HepG2 (cell line): Measurements from ENCODE around the gene BAZ2A. TPM values are rescaled to one million over a fixed set of nuclear protein-coding genes. Genes with fewer than 3 reads are reported as not detected.

Experiments
- CAMTA2 ChIP-seq: sonication (generic); formaldehyde crosslinking; IDR thresholded peaks from 2 replicates; pipeline ENCODE4 v1.4.0; 2020; ENCODE audit warnings: mild to moderate bottlenecking, missing genetic modification reagents, borderline replicate concordance
- CREM ChIP-seq, 2 experiments: sonication (generic) in 1 of 2; formaldehyde crosslinking in 1 of 2; IDR thresholded peaks; 2 replicates each; pipeline versions ENCODE4 v1.4.0 to v1.6.1; 2016 to 2020; ENCODE audit warnings: antibody characterized with exemption in 1 of 2, mild to moderate bottlenecking in 1 of 2, missing genetic modification reagents in 1 of 2
- FOXJ3 ChIP-seq: sonication (generic); formaldehyde crosslinking; IDR thresholded peaks from 2 replicates; pipeline ENCODE4 v1.4.0; 2020; ENCODE audit warnings: missing genetic modification reagents, mild to moderate bottlenecking, borderline replicate concordance
- MXI1 ChIP-seq: IDR thresholded peaks from 3 replicates; pipeline ENCODE4 v1.6.1; 2012; ENCODE audit warnings: low read depth, low read length, inconsistent platforms, borderline replicate concordance
- NFIC ChIP-seq: IDR thresholded peaks from 2 replicates; pipeline ENCODE4 v1.6.1; 2012; ENCODE audit warnings: mild to moderate bottlenecking, low read length, inconsistent platforms
- RFXANK ChIP-seq: IDR thresholded peaks from 2 replicates; pipeline ENCODE4 v1.6.1; 2016
- THAP9 ChIP-seq: sonication (generic); formaldehyde crosslinking; IDR thresholded peaks from 2 replicates; pipeline ENCODE4; 2020; ENCODE audit warnings: missing genetic modification reagents, mild to moderate bottlenecking, borderline replicate concordance
- USF2 ChIP-seq, 2 experiments: sonication (generic) in 1 of 2; formaldehyde crosslinking in 1 of 2; IDR thresholded peaks; 2 replicates each; pipeline versions ENCODE4 v1.5.1 to v1.6.1; 2011 to 2020; ENCODE audit warnings: borderline replicate concordance in 1 of 2, low read depth in 1 of 2, low read length in 1 of 2, mild to moderate bottlenecking in 1 of 2, missing genetic modification reagents in 1 of 2, moderate library complexity in 1 of 2
- ZNF260 ChIP-seq: sonication (generic); formaldehyde crosslinking; IDR thresholded peaks from 2 replicates; pipeline ENCODE4 v1.4.0; 2020; ENCODE audit warnings: missing genetic modification reagents, low read depth, mild to moderate bottlenecking, borderline replicate concordance
- ZNF280B ChIP-seq: sonication (generic); formaldehyde crosslinking; IDR thresholded peaks from 2 replicates; pipeline ENCODE4 v1.5.0; 2020; ENCODE audit warnings: missing genetic modification reagents, mild to moderate bottlenecking, borderline replicate concordance
- ZNF280D ChIP-seq: sonication (generic); formaldehyde crosslinking; IDR thresholded peaks from 2 replicates; pipeline ENCODE4 v1.5.1; 2020; ENCODE audit warnings: mild to moderate bottlenecking, missing genetic modification reagents
- ZNF333 ChIP-seq: sonication (generic); formaldehyde crosslinking; IDR thresholded peaks from 2 replicates; pipeline ENCODE4 v1.4.0; 2020; ENCODE audit warnings: mild to moderate bottlenecking, missing genetic modification reagents, borderline replicate concordance
- ZSCAN30 ChIP-seq: sonication (generic); formaldehyde crosslinking; IDR thresholded peaks from 2 replicates; pipeline ENCODE4 v1.5.0; 2020; ENCODE audit warnings: mild to moderate bottlenecking, missing genetic modification reagents
- polyA plus RNA-seq, 8 experiments: library from polyadenylated mRNA; depleted of rRNA in 3 of 8; stranded (reverse) in 7 of 8; unstranded in 1 of 8; fragments of >200 nt; fragmentation: Illumina TruSeq in 4 of 8; extraction: Trizol in 4 of 8; gene quantifications; 2 replicates each; pipeline versions ENCODE4 v1.2.1 to v1.2.3, GENCODE V29; 2011 to 2016; ENCODE audit warnings: low read depth in 4 of 8, missing spikeins in 1 of 8, mixed read lengths in 1 of 8; ENCODE audit not compliant: insufficient read depth in 1 of 8
- total RNA-seq, 5 experiments: library from RNA; depleted of rRNA; stranded (reverse); fragments of >200 nt; fragmentation: Illumina TruSeq; extraction: Trizol; gene quantifications; 2 replicates each; pipeline ENCODE4 v1.2.3, GENCODE V29; 2016; ENCODE audit warnings: low read depth in 1 of 5
- TF ChIP-seq, protein P1 (sequence below): sonication (generic); formaldehyde crosslinking; IDR thresholded peaks from 2 replicates; pipeline ENCODE4 v1.5.0; 2020; ENCODE audit warnings: mild to moderate bottlenecking, missing genetic modification reagents

Gene BAZ2A
- total and polyA plus RNA-seq, 2 of the 13 experiments (the other 11 are each of a cell fraction or from before 2014, with no cell fraction given) = 21.8 to 73.5 TPM

- TF ChIP-seq ZNF280D (CRISPR knock-in tag) (no peak), ZNF260 (CRISPR knock-in tag) (no peak), ZNF333 (CRISPR knock-in tag) (0 out of 2 replicates have a peak, but pooled peaks have one; percentile 8), ZNF280B (CRISPR knock-in tag) (0 out of 2 replicates have a peak, but pooled peaks have one; percentile 9), USF2 (IDR thresholded peaks at IDR 0.05; ENCODE audit: low read depth, low read length) (no peak), USF2 (CRISPR knock-in tag; IDR thresholded peaks at IDR 0.05; ENCODE audit: borderline replicate concordance) (no peak), ZSCAN30 (CRISPR knock-in tag) (no peak), FOXJ3 (CRISPR knock-in tag) (no peak), NFIC (no peak), MXI1 (no peak), RFXANK (no peak), CAMTA2 (CRISPR knock-in tag) (peak; percentile 41; the same call in 1 of the 2 replicates), CREM (IDR thresholded peaks at IDR 0.05) (no peak), CREM (CRISPR knock-in tag; IDR thresholded peaks at IDR 0.05) (no peak), THAP9 (CRISPR knock-in tag) (0 out of 2 replicates have a peak, but pooled peaks have one; percentile 40)
- TF ChIP-seq, protein P1, sequence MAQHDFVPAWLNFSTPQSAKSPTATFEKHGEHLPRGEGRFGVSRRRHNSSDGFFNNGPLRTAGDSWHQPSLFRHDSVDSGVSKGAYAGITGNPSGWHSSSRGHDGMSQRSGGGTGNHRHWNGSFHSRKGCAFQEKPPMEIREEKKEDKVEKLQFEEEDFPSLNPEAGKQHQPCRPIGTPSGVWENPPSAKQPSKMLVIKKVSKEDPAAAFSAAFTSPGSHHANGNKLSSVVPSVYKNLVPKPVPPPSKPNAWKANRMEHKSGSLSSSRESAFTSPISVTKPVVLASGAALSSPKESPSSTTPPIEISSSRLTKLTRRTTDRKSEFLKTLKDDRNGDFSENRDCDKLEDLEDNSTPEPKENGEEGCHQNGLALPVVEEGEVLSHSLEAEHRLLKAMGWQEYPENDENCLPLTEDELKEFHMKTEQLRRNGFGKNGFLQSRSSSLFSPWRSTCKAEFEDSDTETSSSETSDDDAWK (CRISPR knock-in tag) = no peak
Observed at GRCh38 chr12:56645201-56645716, 15.1 kb upstream of the BAZ2A start (continued).
